Putamen (tissue), 1 donor: ENCODE measurements around the gene EEF1AKMT3.

Experiments
- DNase-seq: peaks from one replicate; pipeline ENCODE4 v3.0.0-alpha.2; 2016; ENCODE audit warnings: low spot score

Gene EEF1AKMT3

GRCh38 chr12:57751432-57751787, 21.0 kb upstream of the EEF1AKMT3 start:
- DNase-seq = no peak

GRCh38 chr12:57751788-57752667, 20.4 kb upstream of the EEF1AKMT3 start, which contains the start of gene CDK4:
CDK4 (minus strand) TSS chr12:57752310; CDS start chr12:57751717, 593 bp downstream.
- peak; percentile 100 for DNase-seq

- no peak for DNase-seq
Measured at GRCh38 chr12:57752668-57753000, 19.8 kb upstream of the EEF1AKMT3 start.

GRCh38 chr12:57753756-57754337, 18.6 kb upstream of the EEF1AKMT3 start:
- DNase-seq = no peak

GRCh38 chr12:57754411-57755193, 17.8 kb upstream of the EEF1AKMT3 start, which contains the start of gene MARCHF9:
MARCHF9 (plus strand) TSS chr12:57755103; CDS start chr12:57755529, 426 bp downstream.
- no peak for DNase-seq

- DNase-seq = no peak
Measured at GRCh38 chr12:57755194-57755453, 17.3 kb upstream of the EEF1AKMT3 start.

GRCh38 chr12:57755454-57756372, 16.7 kb upstream of the EEF1AKMT3 start:
- DNase-seq = no peak

- DNase-seq = no peak
Measured at GRCh38 chr12:57756406-57757341, 15.7 kb upstream of the EEF1AKMT3 start.

- DNase-seq = no peak
Measured at GRCh38 chr12:57757771-57758170, 14.6 kb upstream of the EEF1AKMT3 start.

GRCh38 chr12:57758552-57759359, 13.7 kb upstream of the EEF1AKMT3 start:
- DNase-seq = no peak

- no peak for DNase-seq
Measured at GRCh38 chr12:57759360-57759980, 12.9 kb upstream of the EEF1AKMT3 start.

GRCh38 chr12:57760347-57760982, 11.9 kb upstream of the EEF1AKMT3 start:
- DNase-seq = no peak

- no peak for DNase-seq
Measured at GRCh38 chr12:57761391-57761998, 10.9 kb upstream of the EEF1AKMT3 start.

GRCh38 chr12:57762463-57762862, 10.0 kb upstream of the EEF1AKMT3 start:
- no peak for DNase-seq

- no peak for DNase-seq
Measured at GRCh38 chr12:57763881-57764661, 8.3 kb upstream of the EEF1AKMT3 start.

GRCh38 chr12:57764662-57765002, 7.8 kb upstream of the EEF1AKMT3 start:
- DNase-seq = no peak

- no peak for DNase-seq
Measured at GRCh38 chr12:57765003-57765697, 7.3 kb upstream of the EEF1AKMT3 start.
